ENCODE results near the gene POLD1.

- TF ChIP-seq, protein P1, sequence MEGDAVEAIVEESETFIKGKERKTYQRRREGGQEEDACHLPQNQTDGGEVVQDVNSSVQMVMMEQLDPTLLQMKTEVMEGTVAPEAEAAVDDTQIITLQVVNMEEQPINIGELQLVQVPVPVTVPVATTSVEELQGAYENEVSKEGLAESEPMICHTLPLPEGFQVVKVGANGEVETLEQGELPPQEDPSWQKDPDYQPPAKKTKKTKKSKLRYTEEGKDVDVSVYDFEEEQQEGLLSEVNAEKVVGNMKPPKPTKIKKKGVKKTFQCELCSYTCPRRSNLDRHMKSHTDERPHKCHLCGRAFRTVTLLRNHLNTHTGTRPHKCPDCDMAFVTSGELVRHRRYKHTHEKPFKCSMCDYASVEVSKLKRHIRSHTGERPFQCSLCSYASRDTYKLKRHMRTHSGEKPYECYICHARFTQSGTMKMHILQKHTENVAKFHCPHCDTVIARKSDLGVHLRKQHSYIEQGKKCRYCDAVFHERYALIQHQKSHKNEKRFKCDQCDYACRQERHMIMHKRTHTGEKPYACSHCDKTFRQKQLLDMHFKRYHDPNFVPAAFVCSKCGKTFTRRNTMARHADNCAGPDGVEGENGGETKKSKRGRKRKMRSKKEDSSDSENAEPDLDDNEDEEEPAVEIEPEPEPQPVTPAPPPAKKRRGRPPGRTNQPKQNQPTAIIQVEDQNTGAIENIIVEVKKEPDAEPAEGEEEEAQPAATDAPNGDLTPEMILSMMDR (IDR thresholded peaks at IDR 0.05): no peak
- no peak for TF ChIP-seq POLR2A (IDR thresholded peaks at IDR 0.05)
Observed at GRCh38 chr19:50365434-50366306, 18.5 kb upstream of the POLD1 start, which contains the start of gene NAPSA.
